H9 (cell line): Measurements from ENCODE around the gene ITGB1BP1. TPM values are rescaled to one million over a fixed set of nuclear protein-coding genes. Genes with fewer than 3 reads are reported as not detected.

Source experiments
- DNase-seq: peaks from one replicate; pipeline ENCODE4 v3.0.0-alpha.2; 2017
- H2AFZ ChIP-seq: one replicate; pipeline ENCODE4 v1.6.1; 2013; ENCODE audit warnings: mild to moderate bottlenecking, low read length, control low read depth, moderate library complexity
- H2AK5ac ChIP-seq: 2 replicates; pipeline ENCODE4 v1.6.1; 2013; ENCODE audit warnings: low read length, control low read depth, mixed read lengths; ENCODE audit not compliant: insufficient read length
- H2BK120ac ChIP-seq: one replicate; pipeline ENCODE4 v1.6.1; 2013; ENCODE audit warnings: low read depth, mild to moderate bottlenecking, low read length, control low read depth, inconsistent platforms; ENCODE audit not compliant: poor library complexity, severe bottlenecking
- H2BK12ac ChIP-seq: 2 replicates; pipeline ENCODE4 v1.6.1; 2013; ENCODE audit warnings: low read length, control low read depth, mixed read lengths, low read depth; ENCODE audit not compliant: insufficient read length
- H2BK15ac ChIP-seq: 2 replicates; pipeline ENCODE4 v1.6.1; 2013; ENCODE audit warnings: low read depth, low read length, control low read depth
- H2BK20ac ChIP-seq: one replicate; pipeline ENCODE4 v1.6.1; 2013; ENCODE audit warnings: low read depth, mild to moderate bottlenecking, low read length, control low read depth, inconsistent platforms; ENCODE audit not compliant: poor library complexity, severe bottlenecking
- H2BK5ac ChIP-seq: 2 replicates; pipeline ENCODE4 v1.6.1; 2013; ENCODE audit warnings: low read length, control low read depth, mixed read lengths; ENCODE audit not compliant: insufficient read length
- H3K14ac ChIP-seq: 2 replicates; pipeline ENCODE4 v1.6.1; 2013; ENCODE audit warnings: low read length, control low read depth; ENCODE audit not compliant: insufficient read depth
- H3K18ac ChIP-seq: 2 replicates; pipeline ENCODE4 v1.6.1; 2013; ENCODE audit warnings: low read depth, mild to moderate bottlenecking, mixed read lengths, low read length, control low read depth; ENCODE audit not compliant: insufficient read length
- H3K23ac ChIP-seq: 2 replicates; pipeline ENCODE4 v1.6.1; 2013; ENCODE audit warnings: low read length, control low read depth, mixed read lengths, low read depth; ENCODE audit not compliant: insufficient read length
- H3K23me2 ChIP-seq: 2 replicates; pipeline ENCODE4 v1.6.1; 2013; ENCODE audit warnings: low read depth, mild to moderate bottlenecking, mixed read lengths, low read length, control low read depth; ENCODE audit not compliant: insufficient read length, poor library complexity, severe bottlenecking
- H3K27ac ChIP-seq: 2 replicates; pipeline ENCODE4 v1.5.1; 2013; ENCODE audit warnings: low read length, control low read depth, mixed read lengths, low read depth; ENCODE audit not compliant: insufficient read length
- H3K27me3 ChIP-seq: 2 replicates; pipeline ENCODE4 v1.6.1; 2013; ENCODE audit warnings: low read length, control low read depth, inconsistent platforms; ENCODE audit not compliant: insufficient read depth
- H3K4ac ChIP-seq: 2 replicates; pipeline ENCODE4 v1.6.1; 2013; ENCODE audit warnings: low read depth, mild to moderate bottlenecking, control low read depth, inconsistent platforms, low read length, moderate library complexity
- H3K4me1 ChIP-seq: 2 replicates; pipeline ENCODE4 v1.6.1; 2013; ENCODE audit warnings: low read length, control low read depth, inconsistent platforms; ENCODE audit not compliant: insufficient read depth
- H3K4me2 ChIP-seq: 2 replicates; pipeline ENCODE4 v1.6.1; 2013; ENCODE audit warnings: low read length, control low read depth, mixed read lengths; ENCODE audit not compliant: insufficient read length, insufficient read depth
- H3K56ac ChIP-seq: 2 replicates; pipeline ENCODE4 v1.6.1; 2013; ENCODE audit warnings: low read depth, mild to moderate bottlenecking, mixed read lengths, low read length, control low read depth; ENCODE audit not compliant: insufficient read length
- H3K79me1 ChIP-seq: 2 replicates; pipeline ENCODE4 v1.6.1; 2013; ENCODE audit warnings: low read depth, mild to moderate bottlenecking, moderate library complexity, low read length, control low read depth, inconsistent platforms; ENCODE audit not compliant: insufficient read depth, poor library complexity, severe bottlenecking
- H3K79me2 ChIP-seq: 2 replicates; pipeline ENCODE4 v1.6.1; 2013; ENCODE audit warnings: low read length, control low read depth, inconsistent platforms; ENCODE audit not compliant: insufficient read depth
- H3K9ac ChIP-seq: 2 replicates; pipeline ENCODE4 v1.6.1; 2013; ENCODE audit warnings: low read length, control low read depth, mixed read lengths; ENCODE audit not compliant: insufficient read length; ENCODE audit errors: extremely low read depth
- H3K9me3 ChIP-seq: one replicate; pipeline ENCODE4 v1.6.1; 2013; ENCODE audit warnings: low read depth, low read length, inconsistent platforms; ENCODE audit not compliant: control insufficient read depth
- H3T11ph ChIP-seq: one replicate; pipeline ENCODE4 v1.6.1; 2013; ENCODE audit warnings: mild to moderate bottlenecking, low read length, control low read depth, inconsistent platforms
- H4K20me1 ChIP-seq: one replicate; pipeline ENCODE4 v1.6.1; 2013; ENCODE audit not compliant: control insufficient read depth, insufficient read length, insufficient read depth
- H4K5ac ChIP-seq: 2 replicates; pipeline ENCODE4 v1.6.1; 2013; ENCODE audit warnings: low read depth, mild to moderate bottlenecking, mixed read lengths, low read length, control low read depth; ENCODE audit not compliant: insufficient read length
- H4K8ac ChIP-seq: replicated peaks from 2 replicates; pipeline ENCODE4 v1.6.1; 2013; ENCODE audit warnings: low read length, control low read depth, mixed read lengths, low read depth; ENCODE audit not compliant: insufficient read length
- H4K91ac ChIP-seq: 2 replicates; pipeline ENCODE4 v1.6.1; 2013; ENCODE audit warnings: low read depth, mild to moderate bottlenecking, moderate library complexity, mixed read lengths, low read length, control low read depth; ENCODE audit not compliant: insufficient read length
- H3K27ac Mint-ChIP-seq, 3 experiments: 2 replicates in 2 of 3; 3 replicates in 1 of 3; pipeline ENCODE4 v1.8.0; 2020 to 2021; ENCODE audit warnings: mixed read lengths in 3 of 3, mild to moderate bottlenecking in 1 of 3, moderate library complexity in 1 of 3
- H3K27me3 Mint-ChIP-seq: 2 replicates; pipeline ENCODE4 v1.8.0; 2021; ENCODE audit warnings: low read depth, mild to moderate bottlenecking, moderate library complexity, mixed read lengths
- H3K36me3 Mint-ChIP-seq, 3 experiments: 2 replicates in 2 of 3; 3 replicates in 1 of 3; pipeline ENCODE4 v1.8.0; 2020 to 2021; ENCODE audit warnings: low read depth in 3 of 3, mixed read lengths in 3 of 3; ENCODE audit not compliant: insufficient read depth in 1 of 3
- H3K4me1 Mint-ChIP-seq, 2 experiments: 2 replicates each; pipeline ENCODE4 v1.8.0; 2020; ENCODE audit warnings: mixed read lengths in 2 of 2
- H3K4me3 Mint-ChIP-seq, 2 experiments: 2 replicates in 1 of 2; 3 replicates in 1 of 2; pipeline ENCODE4 v1.8.0; 2020 to 2021; ENCODE audit warnings: mild to moderate bottlenecking in 2 of 2, mixed read lengths in 2 of 2, moderate library complexity in 1 of 2
- H3K9me3 Mint-ChIP-seq, 2 experiments: 2 replicates in 1 of 2; 3 replicates in 1 of 2; pipeline ENCODE4 v1.8.0; 2020; ENCODE audit warnings: mild to moderate bottlenecking in 2 of 2, mixed read lengths in 2 of 2, moderate library complexity in 1 of 2
- CTCF ChIP-seq: fragments of 200-600 bp; sonication (generic); conservative IDR thresholded peaks from 3 replicates; pipeline ENCODE4 v1.8.0; 2021; ENCODE audit warnings: antibody characterized with exemption, mild to moderate bottlenecking
- WGBS: extraction: QIAGEN DNeasy Blood & Tissue Kit; methylation state at CpG from one replicate; pipeline ENCODE4 v1.1.7; 2013; ENCODE audit warnings: missing lambda C conversion rate, low lambda C conversion rate, mixed read lengths; ENCODE audit not compliant: insufficient read length; ENCODE audit errors: extremely low coverage; 5-methylcytosine and 5-hydroxymethylcytosine counted together
- total RNA-seq: library from RNA; stranded (reverse); gene quantifications from 2 replicates; pipeline ENCODE4 v1.2.1, GENCODE V29; 2021

The ITGB1BP1 gene
- total RNA-seq, 1 experiment from 2014 or later: 38.7 TPM

GRCh38 chr2:9408641-9409151 lies 14.6 kb downstream of the ITGB1BP1 start:
- H3K4me1 ChIP-seq: no peaks in the 10 kb centered on the region
- no peak overlapping the region for H3K4me2 ChIP-seq
- no peaks in the 10 kb centered on the region for H3K27me3 ChIP-seq
- H3K9ac ChIP-seq: no peak overlapping the region
- H2BK20ac ChIP-seq: no peak overlapping the region
- H3K23ac ChIP-seq: no peak overlapping the region
- no peak overlapping the region for H4K8ac ChIP-seq
- H2AFZ ChIP-seq: no peak overlapping the region
- H4K91ac ChIP-seq: no peak overlapping the region
- no peak overlapping the region for H2BK120ac ChIP-seq
- H3K27ac Mint-ChIP-seq: no peak overlapping the region
- peaks cover 0 to 16% (median 6%) of the 10 kb centered on the region in 3 experiments; a peak in 5 of 7 replicates for H3K36me3 Mint-ChIP-seq
- DNase-seq: no peak
- H3K27me3 Mint-ChIP-seq: no peaks in the 10 kb centered on the region
- H3T11ph ChIP-seq: no peak overlapping the region
- H3K14ac ChIP-seq: no peak overlapping the region
- no peak overlapping the region for H2BK15ac ChIP-seq
- H2BK12ac ChIP-seq: no peak overlapping the region
- no peak overlapping the region for H4K5ac ChIP-seq
- no peak overlapping the region for H2BK5ac ChIP-seq
- H2AK5ac ChIP-seq: no peak overlapping the region
- H4K20me1 ChIP-seq: no peaks in the 10 kb centered on the region
- H3K79me2 ChIP-seq: no peaks in the 10 kb centered on the region
- no peak overlapping the region for H3K4ac ChIP-seq
- H3K4me1 Mint-ChIP-seq: no peaks in the 10 kb centered on the region
- no peak overlapping the region for H3K18ac ChIP-seq
- no peaks in the 10 kb centered on the region for H3K9me3 Mint-ChIP-seq
- H3K23me2 ChIP-seq: no peaks in the 10 kb centered on the region
- no peak overlapping the region for H3K27ac ChIP-seq
- no peaks in the 10 kb centered on the region for H3K79me1 ChIP-seq
- H3K9me3 ChIP-seq: no peaks in the 10 kb centered on the region
- no peak overlapping the region for H3K4me3 Mint-ChIP-seq
- WGBS: no CpG with 5 or more reads among the region's 9 CpGs
- TF ChIP-seq CTCF: no peak
- no peak overlapping the region for H3K56ac ChIP-seq
